SK-N-SH (cell line): ENCODE data around the gene NRIP1. TPM values are rescaled to one million over a fixed set of nuclear protein-coding genes. Genes with fewer than 3 reads are reported as not detected.

Experiments
- CTCF ChIA-PET: fragments of 300-600, 350-600 bp; formaldehyde crosslinking; extraction: SDS; loops from one replicate; lab custom pipeline; 2021; lab: Yijun Ruan, JAX
- POLR2A ChIA-PET: fragments of 350-600 bp; sonication (Branson Sonifier 250); formaldehyde crosslinking; extraction: SDS; loops from one replicate; lab custom pipeline; 2020; ENCODE audit warnings: antibody characterized with exemption, inconsistent platforms; lab: Yijun Ruan, JAX
- DNase-seq: peaks from one replicate; pipeline ENCODE4 v3.0.0; 2012
- H2AFZ ChIP-seq: fragments of 200-600 bp; sonication (generic); 2 replicates; pipeline ENCODE4 v1.8.1; 2016; ENCODE audit warnings: antibody characterized with exemption, mild to moderate bottlenecking, low read depth
- H3F3A ChIP-seq: fragments of 200-600 bp; sonication (generic); replicated peaks from 2 replicates; pipeline ENCODE3; 2016; ENCODE audit warnings: antibody characterized with exemption, mild to moderate bottlenecking; ENCODE audit not compliant: insufficient read depth
- H3K27ac ChIP-seq, 2 experiments: fragments of 200-500 bp in 1 of 2; fragments of 200-600 bp in 1 of 2; sonication (Bioruptor generic) in 1 of 2; sonication (generic), shearing (Covaris generic) in 1 of 2; 2 replicates each; pipeline versions ENCODE4 v1.5.1 to v1.6.1; 2014 to 2016; ENCODE audit warnings: low read depth in 2 of 2, inconsistent platforms in 1 of 2, low read length in 1 of 2, mild to moderate bottlenecking in 1 of 2, mixed read lengths in 1 of 2
- H3K27me3 ChIP-seq: fragments of 200-600 bp; sonication (generic), shearing (Covaris generic); 2 replicates; pipeline ENCODE4 v1.6.1; 2016; ENCODE audit warnings: mixed run types; ENCODE audit not compliant: insufficient read depth
- H3K36me3 ChIP-seq, 2 experiments: fragments of 200-500 bp in 1 of 2; fragments of 200-600 bp in 1 of 2; sonication (Bioruptor generic) in 1 of 2; sonication (generic) in 1 of 2; replicated peaks in 1 of 2; 2 replicates each; pipeline versions ENCODE3 to v1.5.1; 2014 to 2016; ENCODE audit warnings: low read length in 1 of 2, mild to moderate bottlenecking in 1 of 2; ENCODE audit not compliant: insufficient read depth in 2 of 2, control insufficient read depth in 1 of 2
- H3K4me1 ChIP-seq, 2 experiments: fragments of 200-500 bp in 1 of 2; fragments of 200-600 bp in 1 of 2; sonication (Bioruptor generic) in 1 of 2; sonication (generic), shearing (Covaris generic) in 1 of 2; 2 replicates each; pipeline versions ENCODE4 v1.5.1 to v1.6.1; 2014 to 2016; ENCODE audit warnings: low read depth in 1 of 2, low read length in 1 of 2, mixed run types in 1 of 2; ENCODE audit not compliant: insufficient read depth in 2 of 2, control insufficient read depth in 1 of 2
- H3K4me2 ChIP-seq: fragments of 200-600 bp; sonication (generic), shearing (Covaris generic); 2 replicates; pipeline ENCODE4 v1.6.1; 2017; ENCODE audit warnings: mixed run types
- H3K4me3 ChIP-seq, 2 experiments: fragments of 200-500 bp in 1 of 2; fragments of 200-600 bp in 1 of 2; sonication (Bioruptor generic) in 1 of 2; sonication (generic), shearing (Covaris generic) in 1 of 2; 2 replicates each; pipeline versions ENCODE4 v1.5.1 to v1.8.1; 2014 to 2016; ENCODE audit warnings: low read depth in 2 of 2, inconsistent platforms in 1 of 2, low read length in 1 of 2, mild to moderate bottlenecking in 1 of 2, mixed read lengths in 1 of 2, moderate library complexity in 1 of 2
- H3K79me2 ChIP-seq: fragments of 200-600 bp; sonication (generic); 2 replicates; pipeline ENCODE4 v1.8.1; 2017; ENCODE audit warnings: mild to moderate bottlenecking; ENCODE audit not compliant: insufficient read depth
- H3K9ac ChIP-seq: fragments of 200-600 bp; sonication (generic); 2 replicates; pipeline ENCODE4 v1.6.1; 2017; ENCODE audit warnings: mixed run types
- H3K9me2 ChIP-seq: fragments of 200-600 bp; sonication (generic); 2 replicates; pipeline ENCODE4 v1.6.1; 2017; ENCODE audit warnings: mixed run types
- H3K9me3 ChIP-seq: fragments of 200-600 bp; sonication (generic); 2 replicates; pipeline ENCODE4 v1.6.1; 2017; ENCODE audit warnings: mixed run types, mild to moderate bottlenecking, moderate library complexity
- H4K20me1 ChIP-seq: fragments of 200-600 bp; sonication (generic); 2 replicates; pipeline ENCODE4 v1.6.1; 2017; ENCODE audit warnings: mild to moderate bottlenecking, mixed run types; ENCODE audit not compliant: insufficient read depth
- CTCF ChIP-seq: fragments of 200-600 bp; sonication (generic); IDR thresholded peaks from 2 replicates; pipeline ENCODE4 v1.6.1; 2017; ENCODE audit warnings: antibody characterized with exemption, mild to moderate bottlenecking, moderate library complexity
- EP300 ChIP-seq, 2 experiments: IDR thresholded peaks; 2 replicates each; pipeline versions ENCODE4 v1.4.0 to v1.6.1; 2012; ENCODE audit warnings: borderline replicate concordance in 1 of 2, low read depth in 1 of 2, low read length in 1 of 2
- GATA2 ChIP-seq: sonication (generic); formaldehyde crosslinking; IDR thresholded peaks from 2 replicates; pipeline ENCODE4 v1.5.0; 2020; ENCODE audit warnings: mild to moderate bottlenecking, missing genetic modification reagents
- MEF2A ChIP-seq: IDR thresholded peaks from 2 replicates; pipeline ENCODE4 v1.4.0; 2012; ENCODE audit warnings: low read depth, borderline replicate concordance
- POLR2AphosphoS5 ChIP-seq: IDR thresholded peaks from 2 replicates; pipeline ENCODE4 v1.6.1; 2012; ENCODE audit warnings: low read depth, low read length
- RAD21 ChIP-seq: IDR thresholded peaks from 2 replicates; pipeline ENCODE4 v1.6.1; 2012; ENCODE audit warnings: mild to moderate bottlenecking, low read length
- RCOR1 ChIP-seq: fragments of 150-350 bp; IDR thresholded peaks from 2 replicates; pipeline ENCODE4 v1.6.1; 2017; ENCODE audit warnings: antibody characterized with exemption, low read length
- REST ChIP-seq: IDR thresholded peaks from 2 replicates; pipeline ENCODE4 v1.6.1; 2012; ENCODE audit warnings: mild to moderate bottlenecking, low read depth, low read length, moderate library complexity
- RFX5 ChIP-seq: IDR thresholded peaks from 2 replicates; pipeline ENCODE4 v1.6.1; 2012; ENCODE audit warnings: mild to moderate bottlenecking, improper control_type of control experiment, low read length
- SIN3A ChIP-seq: IDR thresholded peaks from 2 replicates; pipeline ENCODE4 v1.6.1; 2012; ENCODE audit warnings: low read depth, mild to moderate bottlenecking, low read length, moderate library complexity, borderline replicate concordance
- TCF12 ChIP-seq: IDR thresholded peaks from 2 replicates; pipeline ENCODE4 v1.4.0; 2012
- WGBS: methylation state at CpG from one replicate; pipeline ENCODE4 v1.1.6; 2017; ENCODE audit warnings: low lambda C conversion rate; 5-methylcytosine and 5-hydroxymethylcytosine counted together
- polyA plus RNA-seq, 3 experiments: library from polyadenylated mRNA; depleted of rRNA; stranded (reverse); fragments of >200 nt; gene quantifications; 2 replicates each; pipeline ENCODE4 v1.2.3, GENCODE V29; 2012
- TF ChIP-seq, protein P1 (sequence below): fragments of 150-350 bp; IDR thresholded peaks from 2 replicates; pipeline ENCODE4 v1.6.1; 2017; ENCODE audit warnings: antibody characterized with exemption, low read length, low read depth, borderline replicate concordance
- TF ChIP-seq, protein P2 (sequence below): fragments of 150-350 bp; IDR thresholded peaks from 2 replicates; pipeline ENCODE4 v1.6.1; 2016; ENCODE audit warnings: mild to moderate bottlenecking, low read depth, low read length
- TF ChIP-seq, protein P3 (sequence below): IDR thresholded peaks from 2 replicates; pipeline ENCODE4 v1.4.0; 2012; ENCODE audit warnings: low read depth, borderline replicate concordance

NRIP1 gene
- polyA plus RNA-seq, 1 of the 3 experiments (the other 2 are of a cell fraction), result 0.02 TPM

GRCh38 chr21:14979264-14979663, 85.5 kb downstream of the NRIP1 start (continued):
- no peak for TF ChIP-seq CTCF

DNA sequence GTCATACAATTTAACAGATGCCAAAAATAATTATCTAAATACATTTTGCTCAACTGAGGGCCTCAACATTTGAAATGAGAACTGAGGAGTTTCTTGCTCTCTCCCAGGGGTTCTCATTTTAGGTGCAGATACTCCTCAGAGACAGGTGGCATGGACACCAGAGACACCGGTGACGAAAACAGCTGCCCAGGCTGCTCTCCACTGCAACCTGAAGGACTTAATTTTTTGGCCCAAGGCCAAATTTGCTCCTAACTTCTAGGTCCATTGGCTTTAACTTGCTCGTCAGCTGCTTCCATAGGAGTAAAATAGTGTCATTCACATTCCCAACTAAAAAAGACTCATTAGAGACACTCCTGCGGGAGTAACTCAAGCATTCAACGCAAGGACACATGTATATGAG, 87.0 kb downstream of the NRIP1 start:
- ChIA-PET POLR2A (no interaction called here), CTCF (no interaction called here)
- Histone ChIP-seq H3K4me3 (no peak overlapping the region), H3K4me2 (no peak overlapping the region), H3F3A (no peaks in the 10 kb centered on the region), H2AFZ (no peak overlapping the region), H3K27me3 (0 out of 2 replicates have a peak, but pooled peaks cover 5% of the 10 kb centered on the region), H3K9me3 (no peaks in the 10 kb centered on the region), H3K27ac (no peak overlapping the region), H3K9ac (no peak overlapping the region), H3K9me2 (no peaks in the 10 kb centered on the region), H4K20me1 (no peaks in the 10 kb centered on the region), H3K4me1 (no peaks in the 10 kb centered on the region), H3K79me2 (no peaks in the 10 kb centered on the region), H3K36me3 (no peaks in the 10 kb centered on the region)
- DNase-seq, result no peak
- TF ChIP-seq, protein P1, sequence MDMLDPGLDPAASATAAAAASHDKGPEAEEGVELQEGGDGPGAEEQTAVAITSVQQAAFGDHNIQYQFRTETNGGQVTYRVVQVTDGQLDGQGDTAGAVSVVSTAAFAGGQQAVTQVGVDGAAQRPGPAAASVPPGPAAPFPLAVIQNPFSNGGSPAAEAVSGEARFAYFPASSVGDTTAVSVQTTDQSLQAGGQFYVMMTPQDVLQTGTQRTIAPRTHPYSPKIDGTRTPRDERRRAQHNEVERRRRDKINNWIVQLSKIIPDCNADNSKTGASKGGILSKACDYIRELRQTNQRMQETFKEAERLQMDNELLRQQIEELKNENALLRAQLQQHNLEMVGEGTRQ, result no peak
- TF ChIP-seq, protein P2, sequence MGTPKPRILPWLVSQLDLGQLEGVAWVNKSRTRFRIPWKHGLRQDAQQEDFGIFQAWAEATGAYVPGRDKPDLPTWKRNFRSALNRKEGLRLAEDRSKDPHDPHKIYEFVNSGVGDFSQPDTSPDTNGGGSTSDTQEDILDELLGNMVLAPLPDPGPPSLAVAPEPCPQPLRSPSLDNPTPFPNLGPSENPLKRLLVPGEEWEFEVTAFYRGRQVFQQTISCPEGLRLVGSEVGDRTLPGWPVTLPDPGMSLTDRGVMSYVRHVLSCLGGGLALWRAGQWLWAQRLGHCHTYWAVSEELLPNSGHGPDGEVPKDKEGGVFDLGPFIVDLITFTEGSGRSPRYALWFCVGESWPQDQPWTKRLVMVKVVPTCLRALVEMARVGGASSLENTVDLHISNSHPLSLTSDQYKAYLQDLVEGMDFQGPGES, result no peak
- TF ChIP-seq MEF2A (no peak), GATA2 (CRISPR knock-in tag) (no peak), POLR2AphosphoS5 (no peak), RAD21 (no peak), RFX5 (no peak), EP300 (IDR thresholded peaks at IDR 0.05; ENCODE audit: borderline replicate concordance in 1 of 2, low read depth in 1 of 2, low read length in 1 of 2) (no peak), SIN3A (no peak), TCF12 (no peak), REST (no peak), RCOR1 (no peak)
- TF ChIP-seq, protein P3, sequence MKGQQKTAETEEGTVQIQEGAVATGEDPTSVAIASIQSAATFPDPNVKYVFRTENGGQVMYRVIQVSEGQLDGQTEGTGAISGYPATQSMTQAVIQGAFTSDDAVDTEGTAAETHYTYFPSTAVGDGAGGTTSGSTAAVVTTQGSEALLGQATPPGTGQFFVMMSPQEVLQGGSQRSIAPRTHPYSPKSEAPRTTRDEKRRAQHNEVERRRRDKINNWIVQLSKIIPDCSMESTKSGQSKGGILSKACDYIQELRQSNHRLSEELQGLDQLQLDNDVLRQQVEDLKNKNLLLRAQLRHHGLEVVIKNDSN, result no peak
- WGBS, result 10% methylated on average over 5 of the region's 5 CpGs
